ENCODE measurements around the gene BEST3. TPM values are rescaled to one million over a fixed set of nuclear protein-coding genes. Genes with fewer than 3 reads are reported as not detected.

Gene BEST3
- total RNA-seq, 1 experiment from 2014 or later = not detected

GRCh38 chr12:69684466-69684865, 14.6 kb downstream of the BEST3 start:
- Mint-ChIP-seq H3K4me1 (peaks cover 35% of the 10 kb centered on the region), H3K9me3 (no peaks in the 10 kb centered on the region), H3K27ac (peak overlapping the region; percentile 84; the same call in 1 of the 2 replicates), H3K4me3 (no peak overlapping the region), H3K36me3 (no peaks in the 10 kb centered on the region), H3K27me3 (ENCODE audit: low read depth) (no peaks in the 10 kb centered on the region)
- TF ChIP-seq ZNF281 (CRISPR knock-in tag; IDR thresholded peaks at IDR 0.05) (no peak), ATF2 (CRISPR knock-in tag; IDR thresholded peaks at IDR 0.05; ENCODE audit: borderline replicate concordance, low read depth) (no peak), NR3C1 (CRISPR knock-in tag; conservative IDR thresholded peaks at IDR 0.05; ENCODE audit: low read depth) (no peak), EMX1 (CRISPR knock-in tag; IDR thresholded peaks at IDR 0.05) (no peak), RORB (CRISPR knock-in tag; IDR thresholded peaks at IDR 0.05) (no peak), AR (CRISPR knock-in tag; IDR thresholded peaks at IDR 0.05) (no peak), ZNF232 (CRISPR knock-in tag; IDR thresholded peaks at IDR 0.05) (no peak), USF2 (CRISPR knock-in tag; IDR thresholded peaks at IDR 0.05) (no peak), FOXP1 (CRISPR knock-in tag; IDR thresholded peaks at IDR 0.05; ENCODE audit: borderline replicate concordance) (no peak), ZNF423 (CRISPR knock-in tag; IDR thresholded peaks at IDR 0.05) (no peak)
- ChIA-PET POLR2A (no interaction called here), CTCF (no interaction called here)
- ATAC-seq (no peak), DNase-seq (ENCODE audit: low spot score) (no peak)

GRCh38 chr12:69682110-69682755, 16.9 kb downstream of the BEST3 start:
- Mint-ChIP-seq H3K9me3 (no peaks in the 10 kb centered on the region), H3K36me3 (no peaks in the 10 kb centered on the region), H3K27ac (no peak overlapping the region), H3K4me1 (peaks cover 18% of the 10 kb centered on the region), H3K4me3 (no peak overlapping the region), H3K27me3 (ENCODE audit: low read depth) (no peaks in the 10 kb centered on the region)
- ATAC-seq (no peak), DNase-seq (ENCODE audit: low spot score) (no peak)
- POLR2A ChIA-PET = no interaction called here
- CTCF ChIA-PET = interaction anchor here (1.0 kb wide), 1 partner anchor 43 kb away, joined by 3 read pairs; no protein-coding TSS in a partner anchor
- TF ChIP-seq ZNF671 (CRISPR knock-in tag; IDR thresholded peaks at IDR 0.05) (no peak), ZNF425 (CRISPR knock-in tag; conservative IDR thresholded peaks at IDR 0.05) (no peak), SMAD4 (CRISPR knock-in tag; IDR thresholded peaks at IDR 0.05) (no peak), USF1 (CRISPR knock-in tag; IDR thresholded peaks at IDR 0.05) (no peak), TEAD1 (CRISPR knock-in tag; IDR thresholded peaks at IDR 0.05) (no peak), ZNF416 (CRISPR knock-in tag; IDR thresholded peaks at IDR 0.05) (no peak), ESRRA (CRISPR knock-in tag; IDR thresholded peaks at IDR 0.05; ENCODE audit: borderline replicate concordance) (no peak), ZMAT4 (CRISPR knock-in tag; IDR thresholded peaks at IDR 0.05) (no peak), PRRX2 (CRISPR knock-in tag; IDR thresholded peaks at IDR 0.05) (no peak), MAX (CRISPR knock-in tag; IDR thresholded peaks at IDR 0.05) (no peak), TCF7 (CRISPR knock-in tag; IDR thresholded peaks at IDR 0.05; ENCODE audit: low read depth) (no peak), TEAD4 (CRISPR knock-in tag; IDR thresholded peaks at IDR 0.05) (no peak)

All from WTC11 (cell line).